RWPE1 (cell line): ENCODE data around the gene PRKN.

Experiments used
- CTCF ChIA-PET: fragments of 350-600 bp; sonication (Branson Sonifier 250); formaldehyde crosslinking; extraction: SDS; loops from one replicate; lab custom pipeline; 2021; lab: Yijun Ruan, JAX
- POLR2A ChIA-PET: fragments of 400-600 bp; formaldehyde crosslinking; extraction: SDS; loops from one replicate; lab custom pipeline; 2020; ENCODE audit warnings: antibody characterized with exemption; ENCODE audit not compliant: low non-redundant PET; lab: Yijun Ruan, JAX
- DNase-seq: peaks from one replicate; pipeline ENCODE4 v3.0.0; 2012; ENCODE audit warnings: low spot score
- H3K27ac ChIP-seq: fragments of 450-650 bp; 2 replicates; pipeline ENCODE4 v1.5.1; 2017
- TF ChIP-seq, protein P1 (sequence below): fragments of 450-650 bp; conservative IDR thresholded peaks from 2 replicates; pipeline ENCODE4 v1.5.1; 2017; ENCODE audit warnings: low read depth, mild to moderate bottlenecking

Gene PRKN

DNA sequence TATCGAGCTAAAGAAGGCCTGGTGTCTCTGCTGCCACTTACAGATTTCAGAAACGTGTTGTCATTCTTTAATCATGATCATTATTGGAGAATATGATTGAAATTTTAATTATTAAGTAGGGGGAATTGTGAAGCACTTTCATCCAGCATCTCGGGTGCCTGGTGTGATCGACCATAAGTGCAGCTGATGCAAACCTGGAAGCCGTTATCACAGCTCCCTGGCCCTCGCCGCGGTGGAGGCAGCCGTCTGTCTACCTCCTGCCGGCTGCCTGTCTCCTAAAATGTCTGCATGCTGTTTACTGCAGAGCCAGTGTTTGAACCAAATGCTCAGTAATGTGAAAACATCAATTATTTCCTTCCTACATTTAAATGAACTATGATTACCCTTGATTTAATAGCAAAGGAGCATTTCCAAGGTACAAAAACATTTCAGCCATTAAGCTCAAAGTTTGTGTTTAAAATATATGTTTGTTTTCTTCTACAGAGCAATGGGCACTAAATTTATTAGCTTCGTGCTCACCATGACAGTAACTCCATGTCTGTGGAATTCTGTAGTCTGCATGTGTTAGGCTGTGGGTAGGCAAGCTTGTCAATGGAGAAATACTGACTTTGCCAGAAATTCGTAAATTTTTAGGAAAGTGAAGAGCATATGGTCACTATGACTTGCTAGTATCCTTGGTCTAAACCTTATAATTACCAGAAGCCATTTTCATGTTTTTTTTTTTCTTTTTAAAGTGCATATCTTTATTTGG is 1269.2 kb downstream of the PRKN start:
- no peak for DNase-seq
- POLR2A ChIA-PET: no interaction called here
- no peak overlapping the region for H3K27ac ChIP-seq
- CTCF ChIA-PET: interaction anchor here (0.5 to 0.7 kb wide), 3 partner anchors 16 to 84 kb away, joined by 3 to 5 read pairs (median 4); no protein-coding TSS in a partner anchor
- TF ChIP-seq, protein P1, sequence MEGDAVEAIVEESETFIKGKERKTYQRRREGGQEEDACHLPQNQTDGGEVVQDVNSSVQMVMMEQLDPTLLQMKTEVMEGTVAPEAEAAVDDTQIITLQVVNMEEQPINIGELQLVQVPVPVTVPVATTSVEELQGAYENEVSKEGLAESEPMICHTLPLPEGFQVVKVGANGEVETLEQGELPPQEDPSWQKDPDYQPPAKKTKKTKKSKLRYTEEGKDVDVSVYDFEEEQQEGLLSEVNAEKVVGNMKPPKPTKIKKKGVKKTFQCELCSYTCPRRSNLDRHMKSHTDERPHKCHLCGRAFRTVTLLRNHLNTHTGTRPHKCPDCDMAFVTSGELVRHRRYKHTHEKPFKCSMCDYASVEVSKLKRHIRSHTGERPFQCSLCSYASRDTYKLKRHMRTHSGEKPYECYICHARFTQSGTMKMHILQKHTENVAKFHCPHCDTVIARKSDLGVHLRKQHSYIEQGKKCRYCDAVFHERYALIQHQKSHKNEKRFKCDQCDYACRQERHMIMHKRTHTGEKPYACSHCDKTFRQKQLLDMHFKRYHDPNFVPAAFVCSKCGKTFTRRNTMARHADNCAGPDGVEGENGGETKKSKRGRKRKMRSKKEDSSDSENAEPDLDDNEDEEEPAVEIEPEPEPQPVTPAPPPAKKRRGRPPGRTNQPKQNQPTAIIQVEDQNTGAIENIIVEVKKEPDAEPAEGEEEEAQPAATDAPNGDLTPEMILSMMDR: no peak

DNA sequence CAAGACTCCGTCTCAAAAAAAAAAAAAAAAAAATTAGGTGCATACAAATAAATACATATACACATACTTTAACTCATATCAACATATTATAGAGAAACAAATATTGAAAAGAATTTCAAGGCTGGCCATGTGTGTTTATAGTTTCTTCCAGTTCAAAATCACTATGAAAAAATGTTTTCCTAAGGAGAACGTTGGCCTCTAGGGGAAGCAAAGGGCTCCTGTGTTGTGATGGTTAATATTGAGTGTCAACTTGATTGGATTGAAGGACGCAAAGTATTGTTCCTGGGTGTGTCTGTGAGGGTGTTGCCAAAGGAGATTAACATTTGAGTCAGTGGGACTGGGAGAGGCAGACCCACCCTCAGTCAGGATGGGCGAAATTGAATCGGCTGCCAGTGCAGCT is 1271.7 kb downstream of the PRKN start:
- POLR2A ChIA-PET: no interaction called here
- CTCF ChIA-PET: interaction anchor here (0.6 kb wide), 1 partner anchor 787 kb away, joined by 3 read pairs; no protein-coding TSS in a partner anchor
- H3K27ac ChIP-seq: no peak overlapping the region
- DNase-seq: no peak
- TF ChIP-seq, protein P1: no peak

DNA sequence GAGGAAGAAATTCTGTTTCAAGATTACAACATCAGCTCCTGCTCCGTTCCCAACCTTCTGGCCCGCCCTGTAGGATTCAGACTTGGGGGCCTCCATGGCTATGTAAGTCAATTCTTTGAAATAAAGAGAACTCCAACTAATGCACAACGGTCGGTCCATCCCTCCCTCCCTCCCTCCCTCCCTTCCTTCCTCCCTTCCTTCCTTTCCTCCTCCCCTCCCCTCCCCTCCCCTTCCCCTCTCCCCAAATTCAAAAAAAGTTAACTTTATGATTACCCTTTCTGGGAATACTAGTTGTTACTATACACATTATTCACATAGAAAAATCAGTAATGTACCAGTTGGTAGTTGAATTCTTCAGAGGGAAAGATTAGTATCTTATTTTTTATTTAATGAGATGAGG is 1274.0 kb downstream of the PRKN start:
- H3K27ac ChIP-seq: no peak overlapping the region
- ChIA-PET POLR2A (no interaction called here), CTCF (no interaction called here)
- TF ChIP-seq, protein P1: no peak
- no peak for DNase-seq

DNA sequence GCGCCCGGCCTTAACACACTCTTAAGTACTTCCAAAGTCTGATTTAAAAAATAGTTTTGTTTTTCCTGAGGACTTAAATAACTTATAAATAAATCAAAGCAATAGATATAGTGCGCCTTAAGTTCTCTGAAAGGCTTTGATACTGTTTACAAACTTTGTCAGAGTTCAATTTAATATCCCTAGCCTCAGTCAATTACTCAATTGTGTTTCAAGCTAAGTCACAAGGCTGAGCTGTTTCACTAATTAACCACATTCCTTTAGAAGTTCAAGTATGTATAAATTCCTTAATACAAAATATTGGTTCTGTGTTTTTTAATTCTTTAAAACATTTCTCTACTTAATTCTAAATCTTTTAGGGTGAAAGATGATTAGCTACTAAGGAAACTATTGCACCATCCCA is 1275.3 kb downstream of the PRKN start:
- POLR2A ChIA-PET: no interaction called here
- TF ChIP-seq, protein P1: no peak
- DNase-seq: no peak
- H3K27ac ChIP-seq: no peak overlapping the region
- CTCF ChIA-PET: interaction anchor here (1.1 kb wide), 1 partner anchor 13 kb away, joined by 3 read pairs; no protein-coding TSS in a partner anchor

DNA sequence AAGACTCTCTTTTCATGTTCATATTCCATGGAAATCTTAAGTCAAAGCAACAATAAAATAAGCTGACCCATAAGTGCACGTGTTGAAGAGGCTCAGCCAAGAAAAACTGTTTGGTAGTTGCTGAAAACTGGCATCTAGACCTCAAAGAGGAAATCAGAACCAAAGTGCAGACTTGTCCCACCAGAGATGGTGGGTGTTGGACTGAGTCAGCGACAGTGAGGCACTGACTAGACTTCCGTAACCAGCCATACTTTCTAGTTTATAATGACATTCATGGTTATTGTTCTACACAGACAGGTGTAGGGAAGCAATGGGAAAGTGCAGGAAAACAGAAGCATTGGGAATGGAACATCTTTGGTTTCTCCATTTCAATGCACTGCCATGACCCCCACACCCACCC is 1278.0 kb downstream of the PRKN start:
- POLR2A ChIA-PET: no interaction called here

DNA sequence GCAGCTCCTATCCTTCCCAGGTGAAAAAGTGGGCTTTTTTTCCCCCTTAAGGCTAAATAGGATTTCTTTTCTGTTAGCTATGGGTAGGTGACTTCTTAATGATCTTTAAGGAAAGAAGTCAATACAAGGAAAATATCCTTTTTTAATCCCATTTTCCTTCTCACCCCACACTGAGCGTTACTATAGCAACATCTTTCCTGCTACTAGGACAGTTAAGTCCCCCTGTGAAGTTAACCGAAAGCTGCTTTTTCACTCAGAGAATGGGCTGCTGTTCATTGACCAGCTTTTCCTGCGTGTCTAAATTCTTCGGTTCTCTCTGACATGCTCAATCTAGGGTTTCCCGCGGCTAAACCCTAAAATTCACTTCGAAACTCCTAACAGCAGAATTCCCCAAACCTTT is 1280.6 kb downstream of the PRKN start:
- TF ChIP-seq, protein P1: no peak
- H3K27ac ChIP-seq: no peak overlapping the region
- ChIA-PET CTCF (no interaction called here), POLR2A (no interaction called here)
- DNase-seq: no peak

More for the DNA sequence above, 1278.0 kb downstream of the PRKN start:
- no peak for DNase-seq
- CTCF ChIA-PET: no interaction called here
- no peak overlapping the region for H3K27ac ChIP-seq
- TF ChIP-seq, protein P1: no peak
